Measurements from ENCODE around the gene ATP11B. TPM values are rescaled to one million over a fixed set of nuclear protein-coding genes. Genes with fewer than 3 reads are reported as not detected.
"Not testable (repeated sequence)": the region's sequence is repeated elsewhere in the genome, so short reads cannot be mapped to it uniquely, and the experiment has no call there.

The ATP11B gene
- total RNA-seq, 2 donors from 2014 or later: 100 to 129 TPM

- Histone ChIP-seq H3K27ac (no peak overlapping the region), H3K27me3 (no peaks in the 10 kb centered on the region), H3K9me3 (no peaks in the 10 kb centered on the region), H3K9ac (ENCODE audit: low read depth in 2 of 2, low read length in 2 of 2) (no peak overlapping the region), H3K4me1 (no peaks in the 10 kb centered on the region), H3K36me3 (no peaks in the 10 kb centered on the region), H3K4me3 (no peak overlapping the region)
- TF ChIP-seq CTCF (IDR thresholded peaks at IDR 0.05): no peak
- intact Hi-C loops (cut with DNase I): no loop called here
- no peak for DNase-seq
These were observed 25.1 kb downstream of the ATP11B start for GRCh38 chr3:182818296-182818978.

- Histone ChIP-seq H3K9ac (ENCODE audit: low read depth in 2 of 2, low read length in 2 of 2) (no peak overlapping the region), H3K4me1 (no peaks in the 10 kb centered on the region), H3K9me3 (no peaks in the 10 kb centered on the region), H3K36me3 (no peaks in the 10 kb centered on the region), H3K4me3 (no peak overlapping the region), H3K27ac (peak overlapping the region; percentile 68), H3K27me3 (no peaks in the 10 kb centered on the region)
- no peak for TF ChIP-seq CTCF (IDR thresholded peaks at IDR 0.05)
- intact Hi-C loops (cut with DNase I): no loop called here
- DNase-seq: peak; percentile 46
These were observed 28.1 kb downstream of the ATP11B start for GRCh38 chr3:182821221-182821981.

- H3K4me1 ChIP-seq; H3K9ac ChIP-seq (ENCODE audit: low read depth in 2 of 2, low read length in 2 of 2); H3K9me3 ChIP-seq; H3K36me3 ChIP-seq; DNase-seq; intact Hi-C loops (cut with DNase I); H3K27me3 ChIP-seq; H3K4me3 ChIP-seq: not testable (repeated sequence)
- H3K27ac ChIP-seq: peak overlapping the region; percentile 68
These were observed 29.0 kb downstream of the ATP11B start for GRCh38 chr3:182822260-182822659.

- DNase-seq: no peak
- no peak for TF ChIP-seq CTCF (IDR thresholded peaks at IDR 0.05)
- no peaks in the 10 kb centered on the region for H3K27me3 ChIP-seq
- no peak overlapping the region for H3K27ac ChIP-seq
- no peak overlapping the region for H3K9ac ChIP-seq (ENCODE audit: low read depth in 2 of 2, low read length in 2 of 2)
- no peaks in the 10 kb centered on the region for H3K9me3 ChIP-seq
- H3K4me1 ChIP-seq: no peaks in the 10 kb centered on the region
- H3K36me3 ChIP-seq: no peaks in the 10 kb centered on the region
- intact Hi-C loops (cut with DNase I): no loop called here
- no peak overlapping the region for H3K4me3 ChIP-seq
These were observed 31.7 kb downstream of the ATP11B start for GRCh38 chr3:182824957-182825356.

GRCh38 chr3:182829761-182830405 is 36.6 kb downstream of the ATP11B start:
- H3K36me3 ChIP-seq: no peaks in the 10 kb centered on the region
- H3K27me3 ChIP-seq: no peaks in the 10 kb centered on the region
- no peaks in the 10 kb centered on the region for H3K9me3 ChIP-seq
- no peak for DNase-seq
- no peak for TF ChIP-seq CTCF (IDR thresholded peaks at IDR 0.05)
- intact Hi-C loops (cut with DNase I): no loop called here
- H3K4me1 ChIP-seq: no peaks in the 10 kb centered on the region
- no peak overlapping the region for H3K4me3 ChIP-seq
- H3K9ac ChIP-seq (ENCODE audit: low read depth in 2 of 2, low read length in 2 of 2): no peak overlapping the region
- H3K27ac ChIP-seq: no peak overlapping the region
